Stomach (tissue), 4 donors: ENCODE results near the gene OR11L1.

Source experiments
- CTCF ChIP-seq, 7 experiments: fragments of 450-650 bp in 4 of 7; fragments of 200-600 bp in 3 of 7; sonication (generic) in 3 of 7; IDR thresholded peaks; one replicate each; pipeline ENCODE4 v1.5.1; 2016 to 2019; ENCODE audit warnings: antibody characterized with exemption in 7 of 7, control low read depth in 2 of 7, mild to moderate bottlenecking in 1 of 7
- EP300 ChIP-seq: sonication (generic); formaldehyde crosslinking; IDR thresholded peaks from one replicate; pipeline ENCODE4 v1.6.1; 2017; ENCODE audit warnings: antibody characterized with exemption
- POLR2A ChIP-seq, 4 donors: fragments of 450-650 bp; IDR thresholded peaks; one replicate each; pipeline ENCODE4 v1.6.1; 2016; ENCODE audit warnings: antibody characterized with exemption in 4 of 4, control low read depth in 2 of 4, mild to moderate bottlenecking in 1 of 4, moderate library complexity in 1 of 4

DNA sequence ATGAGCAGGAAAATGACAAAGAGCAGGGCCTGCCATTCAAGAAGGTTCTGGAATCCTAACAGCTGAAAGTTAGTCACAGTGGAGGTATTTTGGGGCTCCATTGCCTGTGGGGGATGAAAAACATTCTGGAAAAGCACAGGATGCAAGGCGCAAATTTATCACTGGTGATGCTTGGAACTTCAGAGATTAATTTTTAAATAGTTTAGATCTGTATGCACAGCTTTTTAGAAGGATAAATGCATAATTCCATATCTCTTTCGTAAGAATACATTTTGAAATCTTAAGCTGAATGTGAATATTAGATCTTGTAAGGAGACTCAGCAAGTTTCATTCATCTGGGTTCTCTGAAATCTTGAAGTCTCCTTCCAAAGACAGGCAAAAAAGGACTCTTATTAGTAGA is at the start of gene OR11L1:
- TF ChIP-seq EP300 (no peak), CTCF (IDR thresholded peaks at IDR 0.05) (no peak), POLR2A (IDR thresholded peaks at IDR 0.05) (no peak)
